NCI-H2029 treated with DMSO at 0.1 percent for 48 hours (cell line): ENCODE measurements around the gene AKAP1.
"Not testable (repeated sequence)": the region's sequence is repeated elsewhere in the genome, so short reads cannot be mapped to it uniquely, and the experiment has no call there.

ENCODE experiments used
- DNase-seq: peaks from one replicate; lab custom pipeline; 2025; lab: John Stamatoyannopoulos, UW

Gene AKAP1

GRCh38 chr17:57077000-57077399 lies 8.0 kb upstream of the AKAP1 start:
- no peak for DNase-seq

- DNase-seq = no peak
These were observed 6.8 kb upstream of the AKAP1 start for GRCh38 chr17:57078274-57078673.

- DNase-seq = no peak
These were observed 4.3 kb upstream of the AKAP1 start for GRCh38 chr17:57080718-57081117.

GRCh38 chr17:57082441-57082840 lies 2.6 kb upstream of the AKAP1 start:
- no peak for DNase-seq

- no peak for DNase-seq
These were observed 665 bp upstream of the AKAP1 start for GRCh38 chr17:57084361-57084801.

GRCh38 chr17:57085448-57086068 lies 512 bp downstream of the AKAP1 start:
- no peak for DNase-seq

GRCh38 chr17:57086069-57086930 lies 1.3 kb downstream of the AKAP1 start:
- no peak for DNase-seq

- no peak for DNase-seq
These were observed 3.3 kb downstream of the AKAP1 start for GRCh38 chr17:57088298-57088697.

- no peak for DNase-seq
These were observed 4.3 kb downstream of the AKAP1 start for GRCh38 chr17:57089391-57089790.

GRCh38 chr17:57090560-57091185 lies 5.6 kb downstream of the AKAP1 start:
- DNase-seq = no peak

GRCh38 chr17:57091186-57091618 lies 6.2 kb downstream of the AKAP1 start:
- DNase-seq = no peak

GRCh38 chr17:57092171-57092570 lies 7.1 kb downstream of the AKAP1 start:
- DNase-seq = no peak

GRCh38 chr17:57092779-57093178 lies 7.7 kb downstream of the AKAP1 start:
- no peak for DNase-seq

GRCh38 chr17:57096472-57097202 lies 11.6 kb downstream of the AKAP1 start:
- no peak for DNase-seq

- no peak for DNase-seq
These were observed 12.9 kb downstream of the AKAP1 start for GRCh38 chr17:57097832-57098421.

- no peak for DNase-seq
These were observed 14.1 kb downstream of the AKAP1 start for GRCh38 chr17:57099165-57099564.

- no peak for DNase-seq
These were observed 17.1 kb downstream of the AKAP1 start for GRCh38 chr17:57102122-57102521.

- DNase-seq = not testable (repeated sequence)
These were observed 17.6 kb downstream of the AKAP1 start for GRCh38 chr17:57102660-57103059.

- DNase-seq = no peak
These were observed 19.6 kb downstream of the AKAP1 start for GRCh38 chr17:57104461-57105175.

- no peak for DNase-seq
These were observed 20.5 kb downstream of the AKAP1 start for GRCh38 chr17:57105591-57105990.
